Left forelimb (tissue), 1 donor: ENCODE measurements around the gene AKAP4.

Experiments used
- DNase-seq: peaks from one replicate; pipeline ENCODE4 v3.0.0-alpha.2; 2018; ENCODE audit warnings: low spot score

AKAP4 gene, protein sequence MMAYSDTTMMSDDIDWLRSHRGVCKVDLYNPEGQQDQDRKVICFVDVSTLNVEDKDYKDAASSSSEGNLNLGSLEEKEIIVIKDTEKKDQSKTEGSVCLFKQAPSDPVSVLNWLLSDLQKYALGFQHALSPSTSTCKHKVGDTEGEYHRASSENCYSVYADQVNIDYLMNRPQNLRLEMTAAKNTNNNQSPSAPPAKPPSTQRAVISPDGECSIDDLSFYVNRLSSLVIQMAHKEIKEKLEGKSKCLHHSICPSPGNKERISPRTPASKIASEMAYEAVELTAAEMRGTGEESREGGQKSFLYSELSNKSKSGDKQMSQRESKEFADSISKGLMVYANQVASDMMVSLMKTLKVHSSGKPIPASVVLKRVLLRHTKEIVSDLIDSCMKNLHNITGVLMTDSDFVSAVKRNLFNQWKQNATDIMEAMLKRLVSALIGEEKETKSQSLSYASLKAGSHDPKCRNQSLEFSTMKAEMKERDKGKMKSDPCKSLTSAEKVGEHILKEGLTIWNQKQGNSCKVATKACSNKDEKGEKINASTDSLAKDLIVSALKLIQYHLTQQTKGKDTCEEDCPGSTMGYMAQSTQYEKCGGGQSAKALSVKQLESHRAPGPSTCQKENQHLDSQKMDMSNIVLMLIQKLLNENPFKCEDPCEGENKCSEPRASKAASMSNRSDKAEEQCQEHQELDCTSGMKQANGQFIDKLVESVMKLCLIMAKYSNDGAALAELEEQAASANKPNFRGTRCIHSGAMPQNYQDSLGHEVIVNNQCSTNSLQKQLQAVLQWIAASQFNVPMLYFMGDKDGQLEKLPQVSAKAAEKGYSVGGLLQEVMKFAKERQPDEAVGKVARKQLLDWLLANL

DNA sequence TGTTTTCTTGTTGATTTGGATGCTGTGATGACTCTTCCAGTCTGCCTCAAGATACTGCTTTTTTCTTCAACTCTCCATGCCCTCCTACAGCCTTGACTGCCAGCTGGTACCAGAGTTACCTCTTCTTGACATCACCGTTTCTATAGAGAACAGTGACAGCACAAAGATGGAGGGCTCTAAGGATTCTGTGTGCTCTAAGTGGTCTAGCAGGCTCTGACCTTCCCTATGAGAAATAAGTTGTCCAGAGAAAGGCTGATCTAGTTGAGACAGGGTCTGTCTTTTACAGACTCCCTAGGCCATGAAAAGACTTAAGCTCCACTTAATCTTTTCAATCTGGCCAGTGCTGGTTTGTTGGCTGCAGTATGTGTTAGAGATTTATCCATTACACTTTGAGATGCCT, at the start of gene AKAP4:
Gene AKAP4, minus strand, starts transcription at position 101 of the 400 bp plus-strand sequence. CDS start 118 bp downstream, outside the sequence.
- no peak for DNase-seq

DNA sequence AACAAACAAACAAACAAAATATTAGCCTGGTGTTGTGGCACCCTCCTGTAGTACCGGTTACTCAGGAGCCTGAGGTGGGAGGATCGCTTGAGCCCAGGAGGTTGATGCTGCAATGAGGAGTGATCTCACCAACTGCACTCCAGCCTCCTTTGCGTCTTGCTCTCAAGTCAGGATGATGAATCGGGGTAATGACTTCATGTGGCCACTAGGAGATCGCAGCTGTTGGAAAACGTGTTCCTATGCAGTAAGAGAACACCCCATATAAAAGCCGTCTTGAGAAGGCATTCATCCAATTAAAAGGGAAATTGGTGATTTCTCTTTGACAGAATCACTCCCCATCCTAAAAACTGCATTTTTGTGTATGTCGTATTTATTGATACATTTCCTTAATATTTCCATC, 10.7 kb upstream of the AKAP4 start:
- no peak for DNase-seq

DNA sequence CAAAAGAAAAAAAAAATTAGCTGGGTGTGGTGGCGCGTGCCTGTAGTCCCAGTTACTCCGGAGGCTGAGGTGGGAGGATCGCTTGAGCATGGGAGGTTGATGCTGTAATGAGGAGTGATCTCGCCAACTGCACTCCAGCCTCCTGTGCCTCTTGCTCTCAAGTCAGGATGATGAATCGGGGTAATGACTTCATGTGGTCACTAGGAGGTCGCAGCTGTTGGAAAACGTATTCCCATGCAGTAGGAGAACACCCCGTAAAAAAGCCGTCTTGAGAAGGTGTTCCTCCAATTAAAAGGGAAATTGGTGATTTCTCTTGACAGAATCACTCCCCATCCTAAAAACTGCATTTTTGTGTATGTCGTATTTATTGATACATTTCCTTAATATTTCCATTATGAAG, 5.9 kb upstream of the AKAP4 start:
- no peak for DNase-seq

DNA sequence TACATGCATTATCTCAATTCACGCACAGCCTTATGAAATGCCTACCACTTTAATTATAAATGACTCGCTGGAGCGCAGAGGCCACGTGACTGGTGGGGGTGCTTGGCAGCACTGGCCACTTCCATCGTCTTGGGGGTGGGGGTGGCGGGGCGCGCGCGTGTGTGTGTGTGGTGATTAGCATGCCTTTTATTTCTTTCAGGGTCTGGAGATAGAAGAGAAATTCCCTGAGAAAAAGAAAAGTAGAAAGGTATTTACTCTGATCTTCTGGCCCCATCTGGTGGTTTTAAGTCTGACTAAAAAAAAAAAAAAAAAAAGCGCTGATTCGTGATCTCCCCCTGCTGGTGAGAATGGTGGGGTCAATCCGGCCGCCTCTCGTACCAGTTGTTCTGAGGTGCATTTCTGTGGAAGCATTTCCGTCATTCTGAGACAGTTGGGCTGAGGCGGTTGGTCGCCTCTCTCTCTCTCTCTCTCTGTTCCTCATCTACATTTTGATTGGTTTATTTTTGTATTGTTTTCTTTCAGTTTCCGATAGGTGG, 3.6 kb upstream of the AKAP4 start, which contains the start of gene CCNB3:
Gene CCNB3, plus strand, starts transcription at position 402 of the 536 bp plus-strand sequence. CDS start 80,399 bp downstream, outside the sequence.
- DNase-seq, result peak; percentile 67

DNA sequence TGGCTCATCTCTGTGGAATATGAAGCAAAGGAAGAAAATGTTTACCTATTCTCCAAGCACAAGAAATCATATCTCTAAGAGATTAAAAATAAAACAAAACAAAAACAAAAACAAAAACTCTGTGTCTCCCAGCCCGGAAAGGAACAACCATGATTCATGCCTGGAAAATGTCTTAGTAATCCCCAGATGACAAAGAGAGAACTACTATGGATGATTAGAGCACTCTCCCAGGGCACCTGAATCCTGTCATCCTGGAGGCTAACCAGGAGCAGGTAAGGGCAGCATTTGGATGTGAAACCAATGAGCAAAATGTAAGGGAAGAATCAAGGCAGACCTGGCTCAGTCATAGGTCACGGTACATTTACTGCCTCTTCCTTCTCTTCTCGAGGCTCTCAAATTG, 1.7 kb upstream of the AKAP4 start:
- no peak for DNase-seq

DNA sequence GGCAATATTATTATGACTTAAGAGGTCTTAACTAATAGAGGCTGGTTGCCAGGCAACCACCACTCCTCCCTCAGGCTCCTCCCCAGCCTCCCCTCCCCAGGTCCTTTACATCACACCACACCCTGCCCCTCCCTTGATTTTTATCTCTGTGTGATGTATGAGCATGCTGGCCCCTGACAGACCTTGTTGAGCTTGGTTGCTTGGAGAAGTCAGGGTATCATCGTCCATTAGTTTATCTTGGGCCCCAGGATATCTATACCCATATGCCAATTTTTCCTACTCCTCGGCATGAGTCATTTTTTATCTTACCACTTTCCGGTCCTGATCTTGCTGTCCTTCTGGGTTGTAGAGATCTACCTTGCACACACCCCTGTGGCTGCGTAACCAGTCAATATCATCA, 2.5 kb downstream of the AKAP4 start:
- no peak for DNase-seq

DNA sequence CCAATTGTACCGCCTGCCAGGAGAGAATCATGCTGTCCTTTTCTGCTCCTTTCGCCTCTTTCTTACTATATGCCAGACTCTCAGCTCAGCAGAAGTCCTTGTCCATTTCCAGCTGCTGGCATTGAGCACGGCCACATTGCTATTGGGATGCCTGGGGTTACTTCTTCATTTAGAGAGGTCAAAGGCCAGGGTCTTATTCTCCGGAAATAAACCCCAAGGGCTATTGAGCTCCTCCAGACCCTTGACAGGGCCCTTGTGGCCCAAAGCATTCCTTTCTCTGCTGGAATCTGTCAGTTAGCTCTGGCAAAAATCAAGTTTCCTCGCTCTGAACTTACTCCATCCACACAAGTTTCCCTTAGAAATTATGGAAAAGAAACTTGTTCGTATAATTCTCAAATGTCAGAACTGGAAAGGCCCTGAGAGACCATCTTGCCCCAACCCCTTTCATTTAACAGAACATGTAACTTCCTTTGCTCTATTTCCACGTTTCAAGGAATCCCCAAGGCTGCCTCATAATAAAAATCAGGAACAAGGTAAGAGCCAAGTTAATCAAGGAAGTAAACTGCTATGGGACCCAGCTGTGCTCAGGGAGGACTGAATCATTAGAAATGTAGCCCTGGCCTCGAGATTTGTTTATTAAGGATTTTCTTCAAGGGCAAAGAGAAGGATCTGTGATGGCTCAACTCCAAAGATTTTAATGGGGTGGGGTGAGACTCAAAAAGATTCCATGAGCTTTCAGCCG, 11.8 kb downstream of the AKAP4 start:
- no peak for DNase-seq

DNA sequence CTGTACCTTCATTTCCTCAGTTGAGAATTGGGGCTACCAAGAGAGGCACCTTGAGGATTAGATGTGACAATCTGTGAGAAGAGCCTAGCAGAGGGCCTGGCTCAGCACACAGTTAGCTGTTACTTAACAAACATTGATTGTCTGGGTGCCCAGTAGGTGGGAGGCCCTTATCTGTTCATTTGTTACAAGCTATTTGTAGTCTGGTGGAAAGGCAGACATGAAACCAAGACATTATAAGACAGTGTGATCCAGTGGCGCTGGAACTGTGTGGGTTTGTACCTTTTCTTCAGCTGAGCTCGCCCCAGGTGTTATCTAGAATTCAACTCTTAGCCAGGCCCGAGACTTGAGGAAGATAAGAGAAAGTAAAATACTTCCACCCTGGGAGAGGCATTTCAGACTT, 16.9 kb downstream of the AKAP4 start:
- DNase-seq, result no peak

DNA sequence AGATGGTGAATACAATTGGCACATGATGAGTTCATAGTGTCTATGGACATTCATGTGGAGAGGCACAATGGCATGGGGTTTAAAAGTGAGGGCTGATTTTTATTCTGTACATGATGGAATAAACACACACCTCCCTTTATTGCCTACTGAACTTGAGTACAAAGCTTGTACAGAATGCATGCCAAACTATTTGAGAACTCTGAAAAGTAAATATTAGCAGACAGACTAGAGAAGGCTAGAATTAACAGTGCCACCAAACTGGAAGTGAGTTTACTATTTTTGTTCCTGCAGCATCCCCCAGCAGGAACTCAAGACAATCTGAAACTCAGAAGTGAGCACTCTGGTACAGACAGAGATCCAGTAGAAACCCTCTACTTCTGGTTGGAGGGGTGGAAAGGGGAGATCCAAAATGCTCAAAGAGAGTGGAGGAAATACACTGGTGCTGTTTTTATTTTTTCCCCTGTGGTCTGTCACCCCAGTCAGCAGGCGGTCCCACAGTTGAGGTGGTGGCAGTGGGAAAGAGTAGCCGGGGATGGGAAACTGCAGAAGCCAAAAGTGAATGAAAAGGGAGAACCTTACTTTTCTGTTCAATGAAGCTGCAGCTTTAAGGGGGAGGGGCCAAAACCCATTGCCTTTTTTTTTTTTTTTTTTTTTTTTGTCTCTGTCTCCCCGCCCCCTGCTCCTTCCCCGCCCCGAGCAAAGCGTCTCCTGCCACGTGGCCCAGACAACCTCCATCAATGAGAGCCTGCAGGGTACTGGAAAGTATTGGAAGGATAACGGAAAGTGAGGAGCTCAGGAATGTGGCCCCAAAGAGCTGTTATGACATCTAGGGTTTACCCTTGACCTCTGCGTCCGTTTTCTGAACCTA, 20.5 kb downstream of the AKAP4 start:
- no peak for DNase-seq

DNA sequence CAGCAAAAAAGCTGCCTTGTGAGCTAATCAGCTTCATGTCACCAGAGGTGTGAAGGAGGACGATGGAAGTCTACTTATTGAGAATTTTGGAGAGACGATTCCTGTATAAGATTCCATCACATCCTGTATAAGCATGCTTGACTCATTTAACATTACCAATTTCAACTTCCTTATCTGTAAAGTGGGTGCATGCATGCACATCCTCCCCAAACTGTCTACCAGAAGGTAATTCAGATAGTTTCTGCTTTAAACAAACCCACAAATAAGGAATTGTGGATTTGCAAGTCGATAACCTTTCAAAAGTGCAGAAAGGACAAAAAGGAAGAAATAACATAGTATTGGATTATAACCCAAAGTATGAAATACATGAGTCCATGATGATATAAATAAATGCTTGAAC, 31.1 kb downstream of the AKAP4 start:
- no peak for DNase-seq

DNA sequence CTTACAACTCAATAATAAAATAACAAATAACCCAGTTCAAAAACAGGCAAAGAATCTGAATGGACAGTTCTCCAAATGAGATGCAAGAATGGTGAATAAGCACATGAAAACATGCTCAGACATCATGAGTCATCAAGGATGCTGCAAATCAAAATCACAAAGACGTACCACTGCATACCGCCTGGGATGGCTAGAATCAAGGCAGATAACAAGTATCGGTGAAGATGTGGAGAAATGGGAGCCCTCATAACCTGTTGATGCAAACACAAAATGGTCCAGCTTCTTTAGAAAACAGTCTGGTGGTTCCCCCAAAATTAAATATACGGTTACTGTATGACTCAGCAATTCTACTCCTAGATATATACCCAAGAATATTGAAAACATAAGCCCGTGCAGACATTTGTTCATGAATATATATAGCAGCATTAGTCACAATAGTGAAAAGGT, 32.5 kb downstream of the AKAP4 start:
- no peak for DNase-seq

DNA sequence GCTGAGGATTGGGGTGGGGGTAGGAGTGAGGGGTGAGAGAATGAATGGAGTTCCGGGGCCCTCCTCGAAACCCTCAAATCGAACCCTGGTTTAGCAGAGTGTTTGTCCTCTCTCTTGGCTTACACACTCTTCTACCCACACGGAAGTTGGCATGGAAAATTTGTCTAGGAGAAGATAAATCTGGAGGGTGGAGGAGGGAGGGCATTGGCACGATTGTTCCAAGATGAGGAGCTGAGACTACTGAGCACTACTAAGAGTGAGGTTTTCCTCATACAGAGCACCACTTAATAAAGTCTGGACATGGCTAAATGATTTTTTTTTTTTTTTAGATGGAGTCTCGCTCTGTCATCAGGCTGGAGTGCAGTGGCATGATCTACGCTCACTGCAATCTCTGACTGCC, 33.4 kb downstream of the AKAP4 start:
- no peak for DNase-seq

DNA sequence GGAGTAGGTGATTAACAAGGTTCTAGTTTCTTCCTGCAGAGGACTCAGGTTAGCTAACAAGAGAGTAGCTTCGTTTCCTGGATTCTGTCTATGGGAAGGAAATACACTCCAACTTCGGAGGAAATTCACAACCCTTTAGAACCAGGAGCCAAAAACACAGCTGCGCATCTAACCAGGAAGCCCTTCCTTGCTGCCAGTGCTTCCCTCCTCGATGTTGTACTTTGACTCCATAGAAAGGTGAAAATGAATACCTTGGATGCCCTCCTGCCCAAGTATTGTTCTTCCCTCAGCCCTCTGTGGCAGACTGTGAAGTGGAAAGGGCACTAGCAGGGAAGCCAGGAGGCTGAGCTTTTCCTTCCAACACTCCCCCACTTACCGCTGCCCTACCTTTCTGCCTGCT, 35.1 kb downstream of the AKAP4 start:
- DNase-seq, result no peak

DNA sequence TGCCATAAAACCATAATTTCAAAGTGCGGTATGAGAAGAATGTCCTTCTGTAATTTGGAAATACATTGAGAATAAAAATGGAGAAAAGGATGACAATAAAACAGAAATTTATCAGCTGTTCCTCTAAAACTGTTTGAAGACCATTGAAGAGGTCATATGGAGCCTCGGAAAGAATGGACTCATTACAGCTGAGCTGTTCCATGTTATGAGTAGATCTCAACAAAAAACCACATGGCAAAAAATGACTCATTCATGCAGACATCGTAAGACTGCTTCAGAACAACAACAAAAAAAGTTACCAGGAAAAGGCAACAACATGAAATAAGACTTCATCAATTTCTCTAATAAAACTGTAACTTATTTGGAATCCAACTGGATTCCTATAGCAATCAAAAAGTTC, 39.7 kb downstream of the AKAP4 start:
- DNase-seq, result no peak

DNA sequence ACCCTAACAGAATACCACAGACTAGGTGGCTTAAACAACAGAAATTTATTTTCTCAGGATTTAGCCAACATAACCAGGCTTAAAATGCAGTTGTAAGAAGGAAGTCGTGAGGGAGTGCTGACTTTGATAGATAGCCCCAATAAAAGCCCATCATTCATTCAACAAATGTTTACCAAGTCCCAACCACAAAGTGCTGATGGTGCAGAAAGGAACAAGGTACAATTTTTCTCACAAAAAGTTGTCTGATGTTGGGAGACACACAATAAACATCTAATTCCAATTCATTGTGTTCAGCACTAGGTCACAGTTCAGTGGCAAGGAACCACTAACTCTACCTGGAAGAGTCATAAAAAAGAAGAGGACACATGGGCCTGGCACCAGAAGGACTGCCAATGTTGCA, 42.2 kb downstream of the AKAP4 start:
- DNase-seq, result no peak

DNA sequence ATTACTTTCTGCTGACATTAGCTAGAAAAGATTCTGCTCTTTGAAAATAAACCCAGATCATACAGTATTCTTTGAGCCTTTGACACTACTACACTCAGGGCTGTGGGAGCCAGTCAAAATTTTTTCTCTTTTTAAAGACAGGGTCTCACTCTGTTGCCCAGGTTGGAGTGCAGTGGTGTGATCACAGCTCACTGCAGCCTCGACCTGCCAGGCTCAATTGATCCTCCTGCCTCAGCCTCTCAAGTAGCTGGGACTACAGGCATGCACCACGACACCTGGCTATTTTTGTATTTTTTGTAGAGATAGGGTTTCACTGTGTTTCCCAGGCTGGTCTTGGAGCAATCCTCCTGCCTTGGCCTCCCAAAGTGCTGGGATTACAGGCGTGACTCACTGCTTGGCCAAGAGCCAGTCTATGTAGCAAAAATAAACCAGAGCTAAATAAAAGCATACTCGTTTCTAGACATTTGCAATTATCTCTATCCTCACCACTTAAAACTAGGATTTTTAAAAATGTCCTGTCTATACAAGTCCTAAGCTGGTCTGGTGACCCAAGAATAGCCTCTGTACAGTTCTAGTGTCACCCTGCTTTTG, 43.2 kb downstream of the AKAP4 start:
- no peak for DNase-seq

DNA sequence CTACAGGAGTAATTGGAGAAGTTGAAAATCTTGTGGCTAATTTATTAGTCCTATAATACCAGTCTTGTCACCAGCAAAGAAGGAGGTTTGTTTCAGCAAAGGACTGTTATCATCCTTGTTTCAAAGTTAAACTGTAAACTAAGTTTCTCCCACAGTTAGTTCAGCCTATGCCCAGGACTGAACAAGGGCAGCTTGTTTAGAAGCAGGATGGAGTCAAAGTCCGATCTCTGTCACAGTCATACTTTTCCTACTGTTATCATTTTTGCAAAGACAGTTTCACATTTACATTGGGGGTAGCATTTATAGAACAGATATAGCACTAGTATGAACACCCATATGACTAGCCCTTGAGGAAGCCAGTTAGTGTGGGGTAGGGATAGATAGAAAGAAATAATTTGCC, 46.4 kb downstream of the AKAP4 start:
- DNase-seq, result no peak

DNA sequence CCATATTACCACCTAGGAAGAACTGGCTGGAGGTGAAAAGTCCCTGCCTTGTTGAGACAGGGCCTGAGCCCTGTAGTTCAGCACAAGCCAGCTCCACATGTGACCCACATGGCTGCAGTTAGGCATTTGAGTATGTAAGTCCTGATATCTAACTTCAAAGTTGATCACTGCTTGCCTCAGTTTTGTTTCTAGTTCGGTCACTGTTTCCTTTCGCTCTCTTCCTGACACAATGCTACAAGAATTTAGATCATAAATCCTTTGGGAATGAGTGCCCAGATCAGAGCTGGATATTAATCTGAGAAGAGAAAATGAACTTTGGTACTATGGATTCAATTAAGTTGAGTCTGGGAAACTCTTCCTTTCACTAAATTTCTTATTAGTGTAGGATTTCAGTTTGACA, 48.4 kb downstream of the AKAP4 start:
- DNase-seq, result no peak

DNA sequence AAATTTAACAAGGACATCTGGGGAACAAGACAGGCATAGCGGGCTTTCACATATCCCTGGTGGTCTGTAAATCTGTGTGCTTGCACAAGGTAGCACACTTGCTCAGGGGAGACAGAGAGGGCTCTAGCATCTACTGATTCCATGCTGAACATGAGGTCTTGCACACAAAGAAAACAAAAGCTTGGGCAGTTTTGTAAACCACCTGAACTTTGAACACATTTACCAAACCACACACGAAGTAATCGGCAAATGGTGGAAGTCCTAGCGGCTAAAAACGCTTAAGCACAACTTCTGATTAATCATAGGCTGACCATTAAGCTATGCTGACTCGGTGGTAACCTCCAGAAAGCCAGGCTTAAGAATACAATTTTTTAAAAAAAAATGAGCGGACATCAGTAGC, 52.8 kb downstream of the AKAP4 start:
- no peak for DNase-seq
